ENCODE data around the gene SGTA. TPM values are rescaled to one million over a fixed set of nuclear protein-coding genes. Genes with fewer than 3 reads are reported as not detected.

SGTA gene
- total and polyA plus RNA-seq, 8 donors: 39.2 to 56.9 (median 46.7) TPM

- H3K4me3 ChIP-seq: no peak overlapping the region
- DNase-seq: no peak
- H3K9me3 ChIP-seq: peaks cover 0 to 2% of the 10 kb centered on the region in 2 donors
- peaks cover 0 to 13% of the 10 kb centered on the region in 2 donors for H3K27me3 ChIP-seq
- no peak for TF ChIP-seq CTCF (IDR thresholded peaks at IDR 0.05)
- ATAC-seq: no peak
- peaks cover 0 to 56% of the 10 kb centered on the region in 2 donors for H3K36me3 ChIP-seq
- peaks cover 0 to 7% of the 10 kb centered on the region in 2 donors for H3K4me1 ChIP-seq
- H3K27ac ChIP-seq: no peak overlapping the region
- intact Hi-C loops (cut with DNase I): no loop called here
Measured at GRCh38 chr19:2732157-2732725, 50.8 kb downstream of the SGTA start.

DNA sequence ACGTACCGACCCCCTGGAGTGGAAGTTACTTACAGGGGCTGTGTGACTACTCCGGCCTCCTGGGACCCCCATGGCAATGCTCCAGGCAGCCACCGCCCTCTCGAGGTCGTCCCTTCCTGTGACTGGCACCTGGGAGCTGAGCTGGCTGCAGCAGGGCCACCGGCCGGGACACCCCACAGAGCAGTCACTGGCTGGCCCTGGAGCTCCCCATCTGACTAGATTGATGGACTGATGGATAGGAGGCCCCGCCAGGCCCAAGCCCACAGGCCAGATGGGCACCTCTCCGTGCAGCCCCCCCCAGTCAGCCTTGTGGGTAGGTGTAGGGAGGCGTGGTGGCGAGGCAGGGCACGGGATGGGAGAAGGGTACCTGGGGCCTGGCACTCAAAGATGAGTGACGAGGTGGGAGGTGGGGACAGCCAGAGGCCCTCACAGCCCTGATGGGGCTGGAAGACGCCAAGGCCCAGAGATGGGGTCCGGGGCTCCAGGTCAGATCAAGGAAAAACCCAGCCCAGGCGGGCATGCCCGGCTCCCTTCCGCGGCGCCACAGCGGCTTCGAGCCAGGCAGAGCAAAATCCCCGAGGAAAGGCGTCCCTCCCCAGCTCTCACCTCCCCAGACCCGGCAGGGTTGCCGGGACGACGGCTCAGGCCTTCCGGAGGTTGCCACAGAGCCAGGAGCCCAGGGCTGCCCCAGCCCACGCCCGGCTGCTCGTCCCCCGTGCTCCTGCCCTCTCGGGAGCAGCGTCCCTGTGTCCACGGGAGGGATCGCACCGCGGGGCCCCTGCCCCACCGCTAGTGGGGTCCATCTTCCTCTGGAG is 51.7 kb downstream of the SGTA start:
- Histone ChIP-seq H3K9me3 (peaks cover 0 to 1% of the 10 kb centered on the region in 2 donors), H3K27ac (no peak overlapping the region), H3K36me3 (peaks cover 0 to 48% of the 10 kb centered on the region in 2 donors), H3K4me1 (peaks cover 0 to 3% of the 10 kb centered on the region in 2 donors), H3K27me3 (peaks cover 0 to 21% of the 10 kb centered on the region in 2 donors), H3K4me3 (no peak overlapping the region)
- ATAC-seq: no peak
- intact Hi-C loops (cut with DNase I): no loop called here
- TF ChIP-seq CTCF (IDR thresholded peaks at IDR 0.05): no peak
- no peak for DNase-seq

DNA sequence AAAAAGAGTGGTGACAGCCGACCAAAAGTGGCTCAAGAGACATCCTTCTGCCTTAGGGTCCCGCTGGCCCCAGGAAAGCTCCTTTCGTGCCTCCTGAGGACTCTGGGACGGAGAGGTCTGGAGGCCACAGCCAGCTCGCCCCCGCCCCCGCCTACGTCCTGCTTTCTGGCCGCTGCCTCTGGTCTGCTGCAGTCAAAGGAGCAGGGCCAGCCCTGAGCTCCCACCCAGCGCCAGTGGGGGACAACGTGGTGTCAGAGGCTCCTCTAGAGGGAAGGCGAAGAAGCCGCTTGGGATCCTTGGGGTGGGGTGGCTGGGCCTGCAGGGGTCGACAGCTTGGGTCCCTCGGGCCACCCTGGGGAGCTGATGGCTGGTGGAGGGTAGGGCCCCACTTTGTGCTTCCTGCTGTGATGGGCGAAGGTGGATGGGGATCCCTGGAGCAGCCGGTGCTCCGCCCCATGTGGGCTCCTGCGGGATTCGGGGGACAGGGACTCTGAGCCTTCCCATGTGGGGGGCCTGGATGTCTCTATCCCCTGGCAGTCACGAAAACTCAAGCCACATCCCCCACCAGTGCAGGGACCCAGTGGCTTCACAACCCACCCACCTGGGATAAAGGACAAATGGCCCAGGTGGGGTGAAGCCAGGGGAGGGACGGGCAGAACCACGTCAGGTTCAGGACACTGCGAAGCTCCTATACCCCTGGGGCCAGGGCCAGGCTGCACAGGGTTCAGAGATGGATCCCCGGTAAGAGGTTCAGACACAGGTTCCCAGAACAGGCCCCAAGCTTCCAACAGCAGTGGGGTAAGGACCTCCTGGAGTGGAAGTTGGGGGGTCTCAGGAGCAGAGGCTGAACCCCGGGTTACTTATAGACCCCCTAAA is 52.9 kb downstream of the SGTA start:
- peaks cover 0 to 33% of the 10 kb centered on the region in 2 donors for H3K27me3 ChIP-seq
- DNase-seq (no peak), ATAC-seq (no peak)
- no peak for TF ChIP-seq CTCF (IDR thresholded peaks at IDR 0.05)
- peaks cover 0 to 3% of the 10 kb centered on the region in 2 donors for H3K4me1 ChIP-seq
- no peak overlapping the region for H3K4me3 ChIP-seq
- peaks cover 0 to 36% of the 10 kb centered on the region in 2 donors for H3K36me3 ChIP-seq
- intact Hi-C loops (cut with DNase I): no loop called here
- no peaks in the 10 kb centered on the region for H3K9me3 ChIP-seq
- H3K27ac ChIP-seq: no peak overlapping the region

GRCh38 chr19:2728783-2729387 is 54.2 kb downstream of the SGTA start:
- Histone ChIP-seq H3K9me3 (no peaks in the 10 kb centered on the region), H3K4me1 (peaks cover 0 to 3% of the 10 kb centered on the region in 2 donors), H3K36me3 (peaks cover 0 to 23% of the 10 kb centered on the region in 2 donors), H3K4me3 (no peak overlapping the region), H3K27ac (no peak overlapping the region), H3K27me3 (peaks cover 0 to 43% of the 10 kb centered on the region in 2 donors)
- TF ChIP-seq CTCF (IDR thresholded peaks at IDR 0.05): no peak
- intact Hi-C loops (cut with DNase I): no loop called here
- DNase-seq: no peak
- ATAC-seq: no peak
